K562 (cell line): ENCODE results near the gene PANK2. TPM values are rescaled to one million over a fixed set of nuclear protein-coding genes. Genes with fewer than 3 reads are reported as not detected.
A peak's percentile ranks its signal among the peaks of the same experiment; 100 is the strongest.

Experiments
- ATAC-seq: fragments of 200-7000 bp; cut with Tn5 transposase; 3 replicates; pipeline ENCODE4 v1.9.1; 2020; ENCODE audit warnings: moderate library complexity
- BruUV-seq: library from RNA; stranded (reverse); fragments of 400-500 nt; replicated peaks from 2 replicates; lab custom pipeline; 2021; lab: Mats Ljungman, UMichigan
- CTCF ChIA-PET: fragments of 300-600 bp; formaldehyde crosslinking; extraction: SDS; loops from one replicate; lab custom pipeline; 2021; ENCODE audit warnings: low intra/inter-chr PET ratio; lab: Yijun Ruan, JAX
- POLR2A ChIA-PET: fragments of 300-600, 350-650 bp; sonication (Branson Sonifier 250); formaldehyde crosslinking; extraction: SDS; loops from one replicate; lab custom pipeline; 2021; ENCODE audit warnings: antibody characterized with exemption, inconsistent platforms; lab: Yijun Ruan, JAX
- DNase-seq, 4 experiments: peaks; one replicate each; pipeline versions ENCODE4 v3.0.0 to v3.0.0-alpha.2; 2011 to 2018; ENCODE audit warnings: low spot score in 3 of 4, mixed read lengths in 3 of 4; ENCODE audit errors: extremely low read depth in 1 of 4
- FAIRE-seq: peaks from 2 replicates; lab custom pipeline; 2011; peaks lifted over from hg19 to GRCh38; lab: Jason Lieb, UNC
- H2AFZ ChIP-seq: 2 replicates; pipeline ENCODE4 v1.6.0; 2011; ENCODE audit warnings: low read depth, low read length, control low read depth, inconsistent platforms
- H3K27ac ChIP-seq: fragments of 200-600 bp; 3 replicates; pipeline ENCODE4 v1.8.0; 2011; ENCODE audit warnings: low read depth, mild to moderate bottlenecking, control low read depth, inconsistent platforms, low read length, moderate library complexity, mixed read lengths; ENCODE audit errors: extremely low read depth
- H3K27me3 ChIP-seq, 2 experiments: fragments of 300-600 bp in 1 of 2; 2 replicates in 1 of 2; 3 replicates in 1 of 2; pipeline versions ENCODE4 v1.6.0 to v1.8.0; 2011; ENCODE audit warnings: inconsistent platforms in 2 of 2, low read length in 2 of 2, mild to moderate bottlenecking in 1 of 2, mixed read lengths in 1 of 2, moderate library complexity in 1 of 2; ENCODE audit not compliant: control insufficient read depth in 2 of 2, insufficient read depth in 2 of 2
- H3K36me3 ChIP-seq: fragments of 300-600 bp; 3 replicates; pipeline ENCODE4 v1.8.0; 2011; ENCODE audit warnings: mild to moderate bottlenecking, low read length, inconsistent platforms; ENCODE audit not compliant: control insufficient read depth, insufficient read depth
- H3K4me1 ChIP-seq, 2 experiments: fragments of 200-600 bp in 1 of 2; replicated peaks in 1 of 2; 2 replicates in 1 of 2; 3 replicates in 1 of 2; pipeline versions ENCODE4 v1.5.1 to v1.8.0; 2011; ENCODE audit warnings: inconsistent platforms in 2 of 2, low read length in 2 of 2, mild to moderate bottlenecking in 1 of 2, mixed read lengths in 1 of 2, moderate library complexity in 1 of 2; ENCODE audit not compliant: control insufficient read depth in 2 of 2, insufficient read depth in 2 of 2
- H3K4me2 ChIP-seq: 2 replicates; pipeline ENCODE4 v1.6.1; 2011; ENCODE audit warnings: low read length, control low read depth, inconsistent platforms, mixed read lengths; ENCODE audit not compliant: insufficient read depth
- H3K4me3 ChIP-seq: fragments of 200-600 bp; sonication (generic), shearing (Covaris generic); 2 replicates; pipeline ENCODE4 v1.5.1; 2016; ENCODE audit warnings: control low read depth, inconsistent platforms
- H3K79me2 ChIP-seq: fragments of 200-600 bp; 3 replicates; pipeline ENCODE4 v1.8.0; 2011; ENCODE audit warnings: low read length, inconsistent platforms; ENCODE audit not compliant: control insufficient read depth, insufficient read depth
- H3K9ac ChIP-seq, 2 experiments: 2 replicates each; pipeline versions ENCODE4 v1.6.0 to v1.6.1; 2011; ENCODE audit warnings: low read depth in 2 of 2, low read length in 2 of 2, control low read depth in 1 of 2, inconsistent platforms in 1 of 2, mild to moderate bottlenecking in 1 of 2, mixed read lengths in 1 of 2; ENCODE audit not compliant: insufficient read depth in 1 of 2
- H3K9me1 ChIP-seq: one replicate; pipeline ENCODE4 v1.6.0; 2011; ENCODE audit warnings: inconsistent platforms, mild to moderate bottlenecking, low read length, moderate library complexity; ENCODE audit not compliant: control insufficient read depth, insufficient read depth
- H3K9me3 ChIP-seq: replicated peaks from 2 replicates; pipeline ENCODE4 v1.5.1; 2011; ENCODE audit warnings: low read depth, low read length, inconsistent platforms; ENCODE audit not compliant: control insufficient read depth, insufficient read depth
- H4K20me1 ChIP-seq: replicated peaks from 2 replicates; pipeline ENCODE4 v1.6.1; 2011; ENCODE audit warnings: low read length, inconsistent platforms, mixed read lengths; ENCODE audit not compliant: control insufficient read depth, insufficient read depth
- BHLHE40 ChIP-seq: IDR thresholded peaks from 2 replicates; pipeline ENCODE4 v1.6.1; 2011; ENCODE audit warnings: low read length, improper control_type of control experiment
- NFIC ChIP-seq: fragments of 450-650 bp; IDR thresholded peaks from 2 replicates; pipeline ENCODE4 v1.6.1; 2017; ENCODE audit warnings: mild to moderate bottlenecking, inconsistent platforms
- POLR2B ChIP-seq: fragments of 450-650 bp; IDR thresholded peaks from 2 replicates; pipeline ENCODE4 v1.6.1; 2018; ENCODE audit warnings: low read depth; ENCODE audit not compliant: partially characterized antibody
- RUNX1 ChIP-seq: sonication (generic); IDR thresholded peaks from 2 replicates; pipeline ENCODE4 v1.6.1; 2016; ENCODE audit warnings: antibody characterized with exemption, low read depth
- ZNF740 ChIP-seq, 3 experiments: fragments of 200-800 bp in 1 of 3; sonication (Bioruptor generic) in 1 of 3; sonication (generic) in 1 of 3; formaldehyde crosslinking in 1 of 3; IDR thresholded peaks; 2 replicates each; pipeline versions ENCODE4 v1.6.1 to v1.8.0; 2016 to 2022; ENCODE audit warnings: mild to moderate bottlenecking in 2 of 3, missing compliant biosample characterization in 2 of 3, missing genetic modification characterization in 2 of 3, missing genetic modification reagents in 1 of 3
- WGBS: fragments of 100-300 bp; shearing (Covaris generic); methylation state at CpG from one replicate; pipeline ENCODE4 v1.1.6; 2016; ENCODE audit warnings: low coverage, mixed read lengths; ENCODE audit not compliant: insufficient coverage; ENCODE audit errors: missing lambda C conversion rate; 5-methylcytosine and 5-hydroxymethylcytosine counted together
- in situ Hi-C: fragments of 300-500 bp; cut with MboI; formaldehyde crosslinking; loops from 4 replicates; pipeline ENCODE4 v1.15.0; 2018; ENCODE audit warnings: inconsistent platforms, mixed read lengths
- intact Hi-C: fragments of 100-400 bp; cut with micrococcal nuclease; formaldehyde crosslinking; loops from 2 replicates; pipeline ENCODE4 v1.14.2; 2022
- polyA plus RNA-seq, 8 experiments: library from polyadenylated mRNA; depleted of rRNA in 4 of 8; stranded (reverse) in 5 of 8; unstranded in 3 of 8; fragments of >200 nt; fragmentation: Nextera tagmentation in 2 of 8; fragmentation: Illumina TruSeq in 1 of 8; extraction: Ambion mirVana in 2 of 8; extraction: Trizol in 1 of 8; gene quantifications; 2 replicates each; pipeline versions ENCODE4 v1.2.1 to v1.2.3, GENCODE V29; 2011 to 2014; ENCODE audit warnings: inconsistent platforms in 1 of 8, missing spikeins in 1 of 8
- total RNA-seq, 7 experiments: library from RNA; depleted of rRNA in 6 of 7; stranded (reverse); fragments of >200 nt in 6 of 7; fragmentation: Illumina TruSeq in 2 of 7; extraction: Trizol in 2 of 7; gene quantifications; 2 replicates each; pipeline versions ENCODE4 v1.2.1 to v1.2.3, GENCODE V29; 2011 to 2021; ENCODE audit warnings: low replicate concordance in 1 of 7

Gene PANK2
- total and polyA plus RNA-seq, 9 of the 15 experiments (the other 6 are each of a cell fraction or from before 2014, with no cell fraction given): 14.9 to 43.5 (median 31.4) TPM

GRCh38 chr20:3934624-3935023 is 45.4 kb downstream of the PANK2 start:
- H3K36me3 ChIP-seq: peaks cover 70% of the 10 kb centered on the region
- H3K9me1 ChIP-seq: peaks cover 4% of the 10 kb centered on the region
- peaks cover 11 to 25% of the 10 kb centered on the region in 2 experiments; a peak in 3 of 5 replicates for H3K4me1 ChIP-seq
- no peaks in the 10 kb centered on the region; the same call in 2 of the 3 replicates for H3K79me2 ChIP-seq
- DNase-seq (no peak), ATAC-seq (no peak), FAIRE-seq (no peak)
- in situ Hi-C loops: no loop called here
- 76% methylated on average over 5 of the region's 5 CpGs for WGBS
- CTCF ChIA-PET: no interaction called here
- H2AFZ ChIP-seq: no peak overlapping the region
- intact Hi-C loops: loop anchor here (5.0 kb wide), 1 partner anchor 158 kb away; no protein-coding TSS in a partner anchor
- no peak overlapping the region; a peak in 1 of 4 replicates for H3K9ac ChIP-seq
- no peak overlapping the region for H3K4me3 ChIP-seq
- POLR2A ChIA-PET: no interaction called here
- TF ChIP-seq POLR2B (no peak), BHLHE40 (peak; percentile 48; the same call in 1 of the 2 replicates), NFIC (peak; percentile 44), RUNX1 (no peak), ZNF740 (CRISPR knock-in tag; IDR thresholded peaks at IDR 0.05) (no peak), ZNF740 (tag; IDR thresholded peaks at IDR 0.05) (no peak)
- H3K4me2 ChIP-seq: no peak overlapping the region
- BruUV-seq: no TSS peak
- H3K27ac ChIP-seq: no peak overlapping the region
- H4K20me1 ChIP-seq: 0 out of 2 replicates have a peak, but pooled peaks cover 7% of the 10 kb centered on the region
- no peaks in the 10 kb centered on the region for H3K27me3 ChIP-seq
- no peaks in the 10 kb centered on the region for H3K9me3 ChIP-seq
